DOHH2 (cell line): Measurements from ENCODE around the gene MYT1.

ENCODE experiments used
- CTCF ChIP-seq: fragments of 200-600 bp; sonication (generic); IDR thresholded peaks from one replicate; pipeline ENCODE4 v1.5.1; 2014; ENCODE audit warnings: antibody characterized with exemption, mild to moderate bottlenecking, low read depth, low read length; ENCODE audit not compliant: poor library complexity, severe bottlenecking
- EZH2phosphoT487 ChIP-seq: fragments of 200-600 bp; sonication (generic); IDR thresholded peaks from 2 replicates; pipeline ENCODE4 v1.6.1; 2017; ENCODE audit warnings: borderline replicate concordance, mild to moderate bottlenecking, antibody characterized with exemption, low read length, moderate library complexity, mixed read lengths

- TF ChIP-seq CTCF: no peak
- TF ChIP-seq EZH2phosphoT487: no peak
These were observed 55.5 kb downstream of the MYT1 start for GRCh38 chr20:64219730-64220129.
